Ovary (tissue), 3 donors: ENCODE measurements around the gene TENM4.

Experiments used
- CTCF ChIP-seq, 3 donors: fragments of 450-650 bp in 2 of 3; fragments of 200-600 bp in 1 of 3; IDR thresholded peaks; one replicate each; pipeline versions ENCODE4 v1.5.1 to v1.8.0; 2016 to 2022; ENCODE audit warnings: antibody characterized with exemption in 3 of 3, mild to moderate bottlenecking in 1 of 3
- POLR2A ChIP-seq: fragments of 450-650 bp; IDR thresholded peaks from one replicate; pipeline ENCODE4 v1.6.1; 2017; ENCODE audit warnings: antibody characterized with exemption, mild to moderate bottlenecking, moderate library complexity
- donor health status: DM: no; HTN: no; CAD: no.

GRCh38 chr11:79019975-79020374 lies 420.9 kb downstream of the TENM4 start:
- TF ChIP-seq CTCF (IDR thresholded peaks at IDR 0.05) (no peak), POLR2A (no peak)
